HG03280 (cell line): Measurements from ENCODE around the gene APH1B.
A peak's percentile ranks its signal among the peaks of the same experiment; 100 is the strongest.

Source experiments
- ATAC-seq: cut with Tn5 transposase; IDR thresholded peaks from one replicate; pipeline ENCODE4 v1.9.1; 2021; ENCODE audit warnings: mild to moderate bottlenecking, moderate library complexity; ENCODE audit not compliant: unreplicated experiment

APH1B gene

DNA sequence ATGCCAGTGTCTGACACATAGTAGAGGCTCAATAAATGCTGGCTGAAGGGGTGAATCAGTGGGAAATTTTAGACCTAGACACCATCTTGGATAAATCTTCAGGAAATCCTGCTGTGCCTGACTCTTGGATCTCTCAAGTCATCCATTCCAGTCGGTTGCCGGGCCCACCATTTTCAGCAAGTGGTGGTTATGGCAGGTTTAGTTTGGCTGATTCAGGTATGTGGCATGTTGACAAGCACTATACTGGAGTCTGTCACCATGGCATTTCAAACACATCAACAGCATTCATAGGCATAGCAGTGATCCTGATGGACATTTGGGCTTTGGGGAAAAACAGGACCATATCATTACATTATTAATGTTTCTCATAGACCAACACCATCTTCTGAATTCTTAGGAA is 25.7 kb upstream of the APH1B start:
- no peak for ATAC-seq

- ATAC-seq: no peak
These were observed 25.1 kb upstream of the APH1B start for GRCh38 chr15:63252292-63252691.

DNA sequence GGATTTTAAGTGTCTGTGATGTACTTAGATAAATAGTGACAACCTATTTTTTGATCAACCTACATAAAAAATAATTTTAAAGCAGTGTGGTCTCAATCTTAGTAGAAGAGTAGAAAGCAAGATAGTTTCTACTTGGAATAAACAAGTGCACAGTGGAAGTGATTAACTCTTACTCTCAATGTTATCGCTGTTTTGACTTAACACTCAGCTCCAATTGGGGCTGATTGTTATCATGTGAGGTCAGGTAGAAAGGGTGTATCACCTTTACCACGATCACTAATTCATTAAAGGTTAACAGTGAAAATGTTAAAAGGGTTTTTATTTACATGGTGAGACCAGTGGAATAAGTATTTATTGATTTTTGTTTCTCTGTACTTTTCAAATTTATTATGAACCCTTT is 22.4 kb upstream of the APH1B start:
- ATAC-seq: no peak

- ATAC-seq: no peak
These were observed 21.9 kb upstream of the APH1B start for GRCh38 chr15:63255489-63255990.

DNA sequence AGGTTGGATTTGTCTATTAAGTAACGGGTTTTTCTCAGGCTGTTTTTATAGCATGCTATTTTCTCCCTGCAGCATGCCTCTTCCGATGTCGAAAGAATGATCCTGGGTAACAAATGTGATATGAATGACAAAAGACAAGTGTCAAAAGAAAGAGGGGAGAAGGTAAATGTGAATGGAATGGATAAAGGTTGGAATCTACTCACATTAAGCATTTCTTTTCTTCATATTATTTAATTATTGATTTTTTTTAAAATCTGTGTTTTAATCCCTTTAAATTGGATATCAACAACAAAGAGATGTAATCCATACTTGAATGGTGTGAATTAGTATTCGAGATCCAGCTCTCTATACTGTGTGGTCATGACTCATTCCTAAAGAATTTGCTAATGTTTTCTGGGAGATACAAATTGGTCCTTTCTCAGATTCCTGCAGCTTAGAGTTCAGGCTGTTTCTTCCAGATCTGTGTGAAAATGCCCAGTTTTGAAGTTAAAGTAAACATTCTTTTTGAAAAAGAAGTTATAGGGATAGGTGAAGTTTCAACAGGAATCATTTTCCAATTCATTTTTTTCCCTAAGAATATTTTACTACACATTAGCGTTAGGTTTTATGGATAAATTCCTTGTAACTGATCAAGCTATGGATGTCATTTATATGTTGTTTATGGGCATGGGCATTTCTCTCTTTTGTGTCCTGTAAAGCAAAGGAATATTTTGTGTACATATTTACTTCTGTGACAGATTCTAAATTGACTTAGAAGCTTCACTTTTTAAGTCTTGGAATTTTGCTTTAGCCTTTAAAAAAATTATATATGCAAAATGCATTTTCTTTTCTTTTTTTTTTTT is 20.8 kb upstream of the APH1B start:
- no peak for ATAC-seq

GRCh38 chr15:63258658-63259057 is 18.7 kb upstream of the APH1B start:
- no peak for ATAC-seq

DNA sequence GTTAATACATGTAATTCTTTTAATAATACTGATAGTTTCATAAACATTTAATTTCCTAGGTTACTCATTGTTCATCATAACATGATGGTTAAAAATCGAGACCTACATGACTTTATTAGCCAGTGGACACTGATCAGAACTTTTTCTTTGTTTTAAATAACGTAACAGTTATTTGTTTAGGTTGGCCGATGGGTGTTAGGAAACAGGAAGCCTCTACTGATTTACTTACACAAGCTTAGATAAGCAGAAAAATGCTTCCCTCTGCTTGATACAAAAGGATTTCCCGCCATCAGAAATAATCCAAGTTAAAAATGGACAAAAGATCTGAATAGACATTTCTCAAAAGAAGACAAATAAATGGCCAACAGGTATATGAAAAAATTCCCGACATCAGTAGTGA is 16.6 kb upstream of the APH1B start:
- ATAC-seq: no peak

DNA sequence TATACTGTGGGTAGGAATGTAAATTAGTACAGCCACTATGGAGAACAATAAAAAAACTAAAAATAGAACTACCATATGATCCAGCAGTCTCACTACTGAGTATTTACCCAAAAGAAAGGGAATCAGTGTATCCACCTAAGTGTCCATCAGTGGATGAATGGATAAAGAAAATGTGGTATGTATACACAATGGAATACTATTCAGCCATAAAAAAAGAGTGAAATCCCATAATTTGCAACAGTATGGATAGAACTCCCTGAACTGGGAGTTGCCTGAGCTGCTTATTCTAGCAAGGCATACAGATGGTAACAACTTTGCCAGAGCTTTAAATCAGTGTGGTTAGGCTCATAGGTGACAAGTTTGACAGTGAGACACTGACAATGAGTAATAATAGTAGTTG is 16.1 kb upstream of the APH1B start:
- ATAC-seq: no peak

GRCh38 chr15:63263519-63263918 is 13.9 kb upstream of the APH1B start:
- ATAC-seq: no peak

DNA sequence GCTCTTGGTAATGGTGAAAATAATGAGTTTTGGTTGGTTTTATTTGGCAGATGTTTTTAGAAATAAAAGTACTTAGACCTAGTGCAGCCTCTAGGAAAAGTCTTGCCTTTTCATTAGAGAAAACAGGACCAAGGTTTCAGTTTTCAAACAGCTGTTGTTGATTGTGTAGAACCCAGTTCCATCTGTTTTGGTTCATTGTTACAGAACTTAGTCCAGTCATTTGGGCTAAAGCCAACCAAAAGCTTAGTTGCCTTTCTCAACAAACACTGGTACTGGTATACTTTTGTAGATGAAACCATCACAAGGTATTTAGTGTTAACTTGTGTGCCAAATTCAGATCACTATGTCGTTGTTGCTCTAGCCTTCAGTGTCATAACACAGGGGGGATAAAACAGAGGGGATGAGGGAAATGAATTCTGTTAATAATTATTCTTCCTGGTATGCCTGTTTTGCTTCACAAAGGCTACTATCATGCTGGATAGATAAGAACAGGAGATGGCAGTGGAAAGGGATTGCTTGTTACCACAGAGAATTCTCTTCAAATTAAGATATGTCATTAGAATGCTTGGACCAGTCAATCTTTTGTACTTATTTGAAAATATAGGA is 12.6 kb upstream of the APH1B start:
- ATAC-seq: no peak

DNA sequence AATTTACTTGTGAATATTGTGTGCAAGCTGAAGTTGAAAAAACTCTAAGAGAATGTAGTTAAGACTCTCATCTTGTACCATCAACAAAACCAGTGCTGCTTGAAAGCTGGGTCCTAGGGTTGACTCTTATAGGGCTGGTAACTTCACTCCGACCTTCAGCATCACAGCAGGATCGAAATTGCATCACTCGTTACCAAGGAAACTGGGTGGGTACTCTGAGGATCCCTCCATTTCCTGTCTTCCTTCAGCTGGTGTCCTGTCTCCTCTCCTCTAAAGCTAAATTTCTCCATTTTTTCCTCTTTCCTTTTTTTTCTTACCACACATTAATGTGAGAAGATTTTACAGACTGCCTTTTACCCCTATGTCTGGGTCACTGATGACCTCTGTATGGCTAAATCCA is 3.0 kb upstream of the APH1B start:
- ATAC-seq: no peak

DNA sequence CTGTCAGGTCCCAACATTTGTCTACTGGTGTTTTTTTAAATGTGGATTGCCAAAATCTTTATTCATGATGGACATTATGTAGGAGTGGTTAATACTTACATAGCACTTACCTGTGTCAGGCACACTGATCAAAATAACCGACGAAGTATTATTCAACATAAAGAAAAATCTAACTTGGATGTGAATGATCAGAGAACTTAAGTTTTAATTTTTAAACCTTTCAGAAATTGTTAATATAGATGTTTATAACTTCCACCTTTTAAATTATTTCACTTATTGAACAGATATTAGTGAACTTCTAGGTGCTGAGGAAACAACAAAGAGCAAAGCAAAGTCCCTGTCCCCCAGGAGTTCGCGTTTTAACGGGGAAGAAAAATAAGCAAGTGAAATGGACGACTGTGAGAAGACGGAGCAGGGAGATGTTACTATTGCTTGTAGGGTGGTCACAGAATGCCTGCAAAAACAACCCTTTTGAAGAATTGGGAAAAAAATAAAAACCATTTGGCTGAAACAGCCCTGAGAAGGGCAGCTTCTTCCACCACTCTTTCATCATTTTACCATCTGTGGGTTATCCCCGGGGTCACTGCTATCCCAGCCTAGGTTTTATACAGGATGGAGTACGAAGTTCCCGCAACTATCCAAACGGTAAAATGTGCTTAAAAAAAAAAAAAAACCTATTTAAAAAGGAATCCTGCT is 915 bp upstream of the APH1B start:
- ATAC-seq: peak; percentile 14

- peak; percentile 22 for ATAC-seq
These were observed 570 bp downstream of the APH1B start for GRCh38 chr15:63277893-63278456.

DNA sequence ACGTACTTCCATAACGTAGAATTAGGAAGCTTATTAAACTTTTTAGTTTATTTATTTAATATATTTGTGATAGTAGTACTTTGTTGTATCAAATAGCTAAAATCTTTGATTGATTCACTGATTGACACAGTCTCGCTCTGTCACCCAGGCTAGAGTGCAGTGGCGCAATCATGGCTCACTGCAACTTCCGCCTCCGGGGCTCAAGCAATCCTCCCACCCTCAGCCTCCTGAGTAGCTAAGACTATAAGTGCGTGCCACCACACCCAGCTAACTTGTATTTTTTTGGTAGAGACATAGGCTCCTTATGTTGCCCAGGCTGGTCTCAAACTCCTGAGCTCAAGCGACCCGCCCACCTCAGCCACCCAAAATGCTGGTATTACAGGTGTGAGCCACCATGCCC is 5.7 kb downstream of the APH1B start:
- ATAC-seq: no peak

- ATAC-seq: no peak
These were observed 6.9 kb downstream of the APH1B start for GRCh38 chr15:63284335-63284734.

DNA sequence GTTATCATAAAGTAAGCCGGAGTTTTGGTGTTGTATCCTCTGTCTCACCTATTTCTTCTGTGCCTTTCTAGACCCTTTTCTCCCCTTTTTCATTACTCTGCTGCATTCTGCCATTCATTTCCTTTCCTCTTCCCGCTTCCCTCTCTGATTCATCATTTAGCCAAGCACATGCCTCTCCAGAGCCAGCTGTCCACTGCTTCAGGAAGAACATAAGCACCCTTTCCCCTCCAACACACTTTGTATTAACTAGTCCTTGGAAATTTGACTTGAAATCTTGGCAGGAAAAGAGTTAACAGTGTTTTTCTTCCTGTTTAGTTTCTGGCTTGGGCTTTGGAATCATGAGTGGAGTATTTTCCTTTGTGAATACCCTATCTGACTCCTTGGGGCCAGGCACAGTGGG is 9.7 kb downstream of the APH1B start:
- no peak for ATAC-seq

DNA sequence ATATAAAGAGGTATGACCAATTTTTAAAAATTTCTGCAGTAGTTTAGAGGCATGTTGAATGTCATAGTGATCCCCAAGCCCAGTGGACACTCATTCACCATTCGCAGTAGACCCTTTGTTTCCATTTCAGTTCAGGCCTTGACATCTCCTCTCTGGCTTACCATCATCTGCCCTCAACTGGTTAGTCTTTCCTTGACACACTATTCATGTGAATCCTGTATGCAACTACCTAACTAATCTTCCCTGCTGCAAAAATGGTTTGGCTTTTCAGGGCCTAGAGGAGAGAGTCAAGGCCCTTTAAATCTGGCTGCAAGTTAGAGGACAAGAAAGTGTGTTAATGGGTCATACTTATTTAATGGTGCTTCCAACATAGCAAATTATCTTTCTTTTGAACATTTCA is 10.9 kb downstream of the APH1B start:
- no peak for ATAC-seq

GRCh38 chr15:63288778-63289378 is 11.5 kb downstream of the APH1B start:
- no peak for ATAC-seq

DNA sequence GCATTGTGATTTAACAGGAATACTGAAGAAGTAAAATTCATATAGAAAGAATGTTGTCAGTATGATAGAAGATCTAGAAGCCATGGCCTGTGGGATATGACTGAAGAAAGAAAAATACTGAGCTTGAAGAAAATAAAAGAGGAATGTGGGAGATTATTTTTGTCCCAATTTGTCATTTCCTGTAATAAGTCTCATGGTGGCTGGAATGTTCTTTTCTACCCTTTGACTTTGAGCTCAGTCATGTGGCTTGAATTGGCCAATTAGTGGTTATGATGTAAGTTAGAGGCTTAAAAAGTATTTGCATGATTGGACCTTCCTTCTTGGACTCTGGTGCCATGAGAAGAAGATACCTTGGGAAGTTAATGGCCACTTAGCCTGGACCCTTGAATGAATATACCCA is 14.1 kb downstream of the APH1B start:
- no peak for ATAC-seq

DNA sequence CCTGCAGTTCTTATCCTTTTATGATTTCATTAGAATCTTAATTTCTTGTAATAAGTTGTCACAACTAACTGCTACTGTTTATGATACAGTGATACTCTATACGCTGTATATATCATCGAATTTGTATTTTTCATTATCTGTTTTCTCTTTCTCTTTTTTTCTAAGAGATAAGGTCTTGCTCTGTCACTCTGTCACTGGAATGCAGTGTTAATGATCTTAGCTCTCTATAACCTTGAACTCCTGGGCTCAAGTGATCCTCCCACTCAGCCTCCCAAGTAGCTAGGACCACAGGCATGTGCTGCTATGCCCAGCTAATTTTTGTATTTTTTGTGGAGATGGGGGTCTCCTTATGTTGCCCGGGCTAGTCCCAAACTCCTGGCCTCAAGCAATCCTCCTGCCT is 14.8 kb downstream of the APH1B start:
- no peak for ATAC-seq

- ATAC-seq: no peak
These were observed 15.4 kb downstream of the APH1B start for GRCh38 chr15:63292771-63293170.
